MM.1S (cell line): Measurements from ENCODE around the gene PLA2G15.

ENCODE experiments used
- DNase-seq: peaks from one replicate; pipeline ENCODE4 v3.0.0-alpha.2; 2015
- H2AFZ ChIP-seq: fragments of 300-600 bp; sonication (generic); 2 replicates; pipeline ENCODE4 v1.6.0; 2016; ENCODE audit warnings: antibody characterized with exemption, low read length
- H3F3A ChIP-seq: fragments of 300-600 bp; sonication (generic); 2 replicates; pipeline ENCODE4 v1.6.1; 2016; ENCODE audit warnings: mild to moderate bottlenecking, antibody characterized with exemption, low read length, moderate library complexity, mixed read lengths; ENCODE audit not compliant: insufficient read depth
- H3K27ac ChIP-seq: fragments of 300-600 bp; sonication (generic); 2 replicates; pipeline ENCODE4 v1.5.1; 2016; ENCODE audit warnings: mild to moderate bottlenecking, low read length
- H3K27me3 ChIP-seq: fragments of 300-600 bp; sonication (generic); replicated peaks from 2 replicates; pipeline ENCODE4 v1.6.0; 2016; ENCODE audit warnings: low read length; ENCODE audit not compliant: insufficient read depth
- H3K36me3 ChIP-seq: fragments of 300-600 bp; sonication (generic); replicated peaks from 2 replicates; pipeline ENCODE4 v1.6.1; 2016; ENCODE audit warnings: mild to moderate bottlenecking, low read length, mixed read lengths; ENCODE audit not compliant: insufficient read depth
- H3K4me1 ChIP-seq: fragments of 300-600 bp; sonication (generic); 2 replicates; pipeline ENCODE4 v1.6.1; 2016; ENCODE audit warnings: low read length, mixed read lengths
- H3K4me2 ChIP-seq: fragments of 300-600 bp; sonication (generic); 2 replicates; pipeline ENCODE4 v1.6.0; 2016; ENCODE audit warnings: low read depth, low read length
- H3K4me3 ChIP-seq: fragments of 300-600 bp; sonication (generic); 2 replicates; pipeline ENCODE4 v1.5.1; 2016; ENCODE audit warnings: low read length, mixed read lengths
- H3K79me2 ChIP-seq: fragments of 300-600 bp; sonication (generic); 2 replicates; pipeline ENCODE4 v1.6.1; 2016; ENCODE audit warnings: mixed run types, low read length, mixed read lengths
- H3K9ac ChIP-seq: fragments of 300-600 bp; sonication (generic); 2 replicates; pipeline ENCODE4 v1.6.1; 2016; ENCODE audit warnings: low read length, mixed read lengths
- H3K9me2 ChIP-seq: fragments of 300-600 bp; sonication (generic); replicated peaks from 2 replicates; pipeline ENCODE4 v1.6.1; 2016; ENCODE audit warnings: mild to moderate bottlenecking, low read length, mixed read lengths; ENCODE audit not compliant: insufficient read depth
- H3K9me3 ChIP-seq: fragments of 300-600 bp; sonication (generic); replicated peaks from 2 replicates; pipeline ENCODE4 v1.6.1; 2016; ENCODE audit warnings: mild to moderate bottlenecking, low read length, mixed read lengths; ENCODE audit not compliant: insufficient read depth
- H4K20me1 ChIP-seq: fragments of 300-600 bp; sonication (generic); 2 replicates; pipeline ENCODE4 v1.6.1; 2016; ENCODE audit warnings: mild to moderate bottlenecking, low read length, moderate library complexity, mixed read lengths; ENCODE audit not compliant: insufficient read depth
- CTCF ChIP-seq: fragments of 300-600 bp; sonication (generic); IDR thresholded peaks from 2 replicates; pipeline ENCODE4 v1.5.1; 2016; ENCODE audit warnings: antibody characterized with exemption, low read length, mixed read lengths
- EZH2 ChIP-seq: fragments of 300-600 bp; sonication (generic); optimal IDR thresholded peaks from 2 replicates; pipeline ENCODE3; 2017; ENCODE audit warnings: low read depth, mild to moderate bottlenecking, antibody characterized with exemption, low read length, mixed read lengths
- EZH2phosphoT487 ChIP-seq: fragments of 300-600 bp; sonication (generic); IDR thresholded peaks from 2 replicates; pipeline ENCODE4 v1.6.1; 2018; ENCODE audit warnings: antibody characterized with exemption, low read length

The PLA2G15 gene

GRCh38 chr16:68244903-68245853 is at the start of gene PLA2G15:
PLA2G15 (plus strand) TSS chr16:68245373; CDS start chr16:68245427, 54 bp downstream.
- no peaks in the 10 kb centered on the region for H3K36me3 ChIP-seq
- peaks cover 8% of the 10 kb centered on the region; the same call in 1 of the 2 replicates for H3F3A ChIP-seq
- peak within 1 kb of the TSS; percentile 96 for H3K4me3 ChIP-seq
- H3K4me2 ChIP-seq, result peak within 1 kb of the TSS; percentile 95
- no peaks in the 10 kb centered on the region for H3K9me3 ChIP-seq
- peak within 1 kb of the TSS; percentile 76 for H3K9ac ChIP-seq
- TF ChIP-seq CTCF, result no peak
- no peak for TF ChIP-seq EZH2
- no peak for TF ChIP-seq EZH2phosphoT487
- no peaks in the 10 kb centered on the region for H3K9me2 ChIP-seq
- no peaks in the 10 kb centered on the region for H3K27me3 ChIP-seq
- H3K79me2 ChIP-seq, result peaks cover 59% of the 10 kb centered on the region
- H2AFZ ChIP-seq, result peak within 1 kb of the TSS; percentile 82
- H3K27ac ChIP-seq, result peak within 1 kb of the TSS; percentile 22; the same call in 1 of the 2 replicates
- DNase-seq, result peak; percentile 90
- H3K4me1 ChIP-seq, result peaks cover 34% of the 10 kb centered on the region
- H4K20me1 ChIP-seq, result no peaks in the 10 kb centered on the region

- Histone ChIP-seq H2AFZ (no peak overlapping the region), H3K4me1 (peaks cover 14% of the 10 kb centered on the region; the same call in 1 of the 2 replicates), H3K36me3 (no peaks in the 10 kb centered on the region), H3K9ac (no peak overlapping the region), H3F3A (peaks cover 7% of the 10 kb centered on the region), H3K4me3 (no peak overlapping the region), H3K27me3 (no peaks in the 10 kb centered on the region), H3K4me2 (no peak overlapping the region), H3K9me2 (no peaks in the 10 kb centered on the region), H4K20me1 (no peaks in the 10 kb centered on the region; the same call in 1 of the 2 replicates), H3K79me2 (peaks cover 9% of the 10 kb centered on the region), H3K27ac (no peak overlapping the region), H3K9me3 (no peaks in the 10 kb centered on the region)
- TF ChIP-seq EZH2phosphoT487 (no peak), EZH2 (no peak), CTCF (no peak)
- DNase-seq, result no peak
These were observed 47.9 kb upstream of the PLA2G15 start for GRCh38 chr16:68197250-68197649.

GRCh38 chr16:68200088-68200783 is 44.9 kb upstream of the PLA2G15 start:
- TF ChIP-seq CTCF (no peak), EZH2phosphoT487 (no peak), EZH2 (no peak)
- Histone ChIP-seq H3K9me2 (no peaks in the 10 kb centered on the region), H3K4me1 (no peaks in the 10 kb centered on the region), H3K36me3 (no peaks in the 10 kb centered on the region), H3F3A (no peaks in the 10 kb centered on the region), H4K20me1 (no peaks in the 10 kb centered on the region), H3K27me3 (no peaks in the 10 kb centered on the region), H3K79me2 (peaks cover 2% of the 10 kb centered on the region), H3K4me2 (no peak overlapping the region), H3K4me3 (no peak overlapping the region), H3K9me3 (no peaks in the 10 kb centered on the region), H3K27ac (no peak overlapping the region), H3K9ac (no peak overlapping the region), H2AFZ (no peak overlapping the region)
- no peak for DNase-seq
